OCI-LY7 (cell line): Measurements from ENCODE around the gene CDKL1. TPM values are rescaled to one million over a fixed set of nuclear protein-coding genes. Genes with fewer than 3 reads are reported as not detected.
A peak's percentile ranks its signal among the peaks of the same experiment; 100 is the strongest.

Experiments used
- BruUV-seq: library from RNA; stranded (reverse); fragments of 400-500 nt; replicated peaks from 2 replicates; lab custom pipeline; 2021; lab: Mats Ljungman, UMichigan
- CTCF ChIA-PET: fragments of 300-600 bp; sonication (Branson Sonifier 250); formaldehyde crosslinking; loops from one replicate; lab custom pipeline; 2022; ENCODE audit warnings: antibody characterized with exemption; ENCODE audit not compliant: unreplicated experiment; lab: Charles Lee
- POLR2A ChIA-PET: fragments of 300-600 bp; sonication (Branson Sonifier 250); formaldehyde crosslinking; loops from one replicate; lab custom pipeline; 2022; ENCODE audit warnings: antibody characterized with exemption; lab: Charles Lee
- DNase-seq: peaks from one replicate; pipeline ENCODE4 v3.0.0-alpha.2; 2015; ENCODE audit warnings: low spot score
- H2AFZ ChIP-seq: fragments of 200-600 bp; sonication (generic), shearing (Covaris generic); 2 replicates; pipeline ENCODE4 v1.6.1; 2014; ENCODE audit warnings: mild to moderate bottlenecking, antibody characterized with exemption, low read length, moderate library complexity
- H3K27ac ChIP-seq: fragments of 200-600 bp; sonication (generic); 2 replicates; pipeline ENCODE4 v1.5.1; 2014; ENCODE audit warnings: mixed run types, low read depth, mild to moderate bottlenecking, moderate library complexity, low read length, inconsistent platforms; ENCODE audit not compliant: poor library complexity, severe bottlenecking
- H3K36me3 ChIP-seq: fragments of 200-600 bp; sonication (generic); 2 replicates; pipeline ENCODE4 v1.6.1; 2014; ENCODE audit warnings: mild to moderate bottlenecking, antibody characterized with exemption, low read length, moderate library complexity, mixed read lengths; ENCODE audit not compliant: insufficient read depth
- H3K4me1 ChIP-seq: fragments of 200-600 bp; sonication (generic); 2 replicates; pipeline ENCODE4 v1.5.1; 2014; ENCODE audit warnings: mild to moderate bottlenecking, low read length; ENCODE audit not compliant: insufficient read depth, poor library complexity, severe bottlenecking
- H3K4me2 ChIP-seq: fragments of 200-600 bp; sonication (generic); 2 replicates; pipeline ENCODE4 v1.6.1; 2014; ENCODE audit warnings: mild to moderate bottlenecking, low read length
- H3K4me3 ChIP-seq: fragments of 200-600 bp; sonication (generic); 2 replicates; pipeline ENCODE4 v1.5.1; 2014; ENCODE audit warnings: mild to moderate bottlenecking, low read depth, low read length; ENCODE audit not compliant: poor library complexity, severe bottlenecking
- H3K79me2 ChIP-seq: fragments of 200-600 bp; sonication (generic); 2 replicates; pipeline ENCODE4 v1.6.1; 2016; ENCODE audit warnings: low read depth, mild to moderate bottlenecking, low read length, moderate library complexity, mixed read lengths; ENCODE audit not compliant: insufficient read depth
- H3K9me2 ChIP-seq: fragments of 200-600 bp; sonication (generic); 2 replicates; pipeline ENCODE4 v1.6.1; 2016; ENCODE audit warnings: mild to moderate bottlenecking, low read length, mixed read lengths; ENCODE audit not compliant: insufficient read depth
- H3K9me3 ChIP-seq: fragments of 200-600 bp; sonication (generic); 2 replicates; pipeline ENCODE4 v1.6.1; 2014; ENCODE audit warnings: mild to moderate bottlenecking, mixed run types, low read length, mixed read lengths
- H4K20me1 ChIP-seq: fragments of 200-600 bp; sonication (generic); 2 replicates; pipeline ENCODE4 v1.6.1; 2014; ENCODE audit warnings: mild to moderate bottlenecking, antibody characterized with exemption, low read length, moderate library complexity, mixed read lengths; ENCODE audit not compliant: insufficient read depth
- EZH2phosphoT487 ChIP-seq: fragments of 200-600 bp; sonication (generic); IDR thresholded peaks from 2 replicates; pipeline ENCODE4 v1.6.1; 2018; ENCODE audit warnings: low read depth, borderline replicate concordance, mild to moderate bottlenecking, mixed run types, antibody characterized with exemption, low read length, moderate library complexity, mixed read lengths
- intact Hi-C: fragments of 100-400 bp; cut with micrococcal nuclease; formaldehyde crosslinking; loops from one replicate; pipeline ENCODE4 v1.10.0; 2022; ENCODE audit not compliant: unreplicated experiment
- total RNA-seq, 2 experiments: library from RNA; depleted of rRNA in 1 of 2; stranded (reverse); fragments of >200 nt in 1 of 2; shearing (Covaris generic) in 1 of 2; gene quantifications; 2 replicates each; pipeline ENCODE4 v1.2.3, GENCODE V29; 2014 to 2022
- TF ChIP-seq, protein P1 (sequence below): fragments of 200-600 bp; sonication (generic); conservative IDR thresholded peaks from 2 replicates; pipeline ENCODE4 v1.5.1; 2014; ENCODE audit warnings: mild to moderate bottlenecking, antibody characterized with exemption, low read length, moderate library complexity, mixed read lengths

CDKL1 gene
- total RNA-seq, 2 experiments from 2014 or later = 0.09 to 0.36 TPM

DNA sequence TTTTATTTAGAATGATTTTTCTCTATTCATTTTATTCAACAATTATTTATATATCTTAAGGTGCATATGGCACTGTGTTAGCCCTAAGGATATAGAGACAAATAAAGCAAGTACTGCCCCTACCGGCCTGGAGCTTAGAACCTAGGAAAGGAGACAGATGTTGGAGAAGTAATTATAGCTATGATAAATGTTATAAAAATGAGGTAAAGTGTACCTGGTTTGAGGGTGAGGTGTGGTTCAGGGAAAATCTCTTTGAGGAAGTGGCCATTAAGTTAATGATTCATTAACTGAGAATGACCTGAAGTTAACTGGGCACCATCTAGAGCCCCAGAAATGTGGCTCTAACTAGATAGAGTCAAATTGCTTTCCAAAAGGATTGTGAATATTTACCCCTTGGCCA, 31.9 kb downstream of the CDKL1 start:
- Histone ChIP-seq H2AFZ (no peak overlapping the region), H3K79me2 (no peaks in the 10 kb centered on the region), H4K20me1 (no peaks in the 10 kb centered on the region), H3K9me3 (no peaks in the 10 kb centered on the region), H3K27ac (no peak overlapping the region), H3K9me2 (no peaks in the 10 kb centered on the region), H3K4me3 (no peak overlapping the region), H3K4me2 (no peak overlapping the region), H3K4me1 (peaks cover 12% of the 10 kb centered on the region), H3K36me3 (no peaks in the 10 kb centered on the region)
- intact Hi-C loops = loop anchor here (5.0 kb wide), 1 partner anchor 52 kb away; the partner anchor contains the start of genes DMAC2L and L2HGDH
- no peak for DNase-seq
- CTCF ChIA-PET = no interaction called here
- TF ChIP-seq EZH2phosphoT487 = no peak
- TF ChIP-seq, protein P1, sequence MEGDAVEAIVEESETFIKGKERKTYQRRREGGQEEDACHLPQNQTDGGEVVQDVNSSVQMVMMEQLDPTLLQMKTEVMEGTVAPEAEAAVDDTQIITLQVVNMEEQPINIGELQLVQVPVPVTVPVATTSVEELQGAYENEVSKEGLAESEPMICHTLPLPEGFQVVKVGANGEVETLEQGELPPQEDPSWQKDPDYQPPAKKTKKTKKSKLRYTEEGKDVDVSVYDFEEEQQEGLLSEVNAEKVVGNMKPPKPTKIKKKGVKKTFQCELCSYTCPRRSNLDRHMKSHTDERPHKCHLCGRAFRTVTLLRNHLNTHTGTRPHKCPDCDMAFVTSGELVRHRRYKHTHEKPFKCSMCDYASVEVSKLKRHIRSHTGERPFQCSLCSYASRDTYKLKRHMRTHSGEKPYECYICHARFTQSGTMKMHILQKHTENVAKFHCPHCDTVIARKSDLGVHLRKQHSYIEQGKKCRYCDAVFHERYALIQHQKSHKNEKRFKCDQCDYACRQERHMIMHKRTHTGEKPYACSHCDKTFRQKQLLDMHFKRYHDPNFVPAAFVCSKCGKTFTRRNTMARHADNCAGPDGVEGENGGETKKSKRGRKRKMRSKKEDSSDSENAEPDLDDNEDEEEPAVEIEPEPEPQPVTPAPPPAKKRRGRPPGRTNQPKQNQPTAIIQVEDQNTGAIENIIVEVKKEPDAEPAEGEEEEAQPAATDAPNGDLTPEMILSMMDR = 0 out of 2 replicates have a peak, but pooled peaks have one; percentile 37
- BruUV-seq = no TSS peak
- POLR2A ChIA-PET = interaction anchor here (1.0 to 1.4 kb wide), 2 partner anchors 17 to 26 kb away, joined by 3 read pairs; no protein-coding TSS in a partner anchor

DNA sequence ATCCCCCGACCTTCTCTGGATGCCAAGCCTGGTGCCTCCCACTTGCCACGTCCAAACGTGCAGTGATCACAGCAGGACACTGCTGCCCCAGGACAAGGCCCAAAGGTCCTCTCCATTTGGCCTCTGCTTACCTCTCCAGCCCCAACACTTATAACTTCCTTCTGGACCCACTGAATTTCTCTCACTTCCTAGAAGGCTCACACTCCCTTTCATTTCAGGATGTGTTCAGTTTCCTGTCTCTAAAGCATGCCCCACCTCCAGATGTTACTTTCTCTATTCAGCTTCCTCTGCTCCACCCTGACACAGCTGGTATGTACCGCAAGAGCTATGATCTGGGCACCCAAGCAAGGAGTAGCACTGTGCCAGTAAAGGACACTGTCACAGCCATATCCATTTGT, 33.0 kb downstream of the CDKL1 start:
- POLR2A ChIA-PET = interaction anchor here (1.0 to 1.2 kb wide), 2 partner anchors 27 to 165 kb away, joined by 3 read pairs; no protein-coding TSS in a partner anchor
- H4K20me1 ChIP-seq = no peaks in the 10 kb centered on the region
- no TSS peak for BruUV-seq

More for the DNA sequence above, 33.0 kb downstream of the CDKL1 start:
- peaks cover 12% of the 10 kb centered on the region for H3K4me1 ChIP-seq
- H3K36me3 ChIP-seq = no peaks in the 10 kb centered on the region
- H3K9me2 ChIP-seq = no peaks in the 10 kb centered on the region
- peak overlapping the region; percentile 73 for H3K4me2 ChIP-seq
- CTCF ChIA-PET = no interaction called here
- intact Hi-C loops = loop anchor here (1.0 to 5.0 kb wide), 2 partner anchors 11 to 51 kb away; partner anchors contain the start of genes DMAC2L and L2HGDH
- no peak overlapping the region for H3K27ac ChIP-seq
- H2AFZ ChIP-seq = no peak overlapping the region
- TF ChIP-seq, protein P1 = no peak
- no peak for TF ChIP-seq EZH2phosphoT487
- H3K79me2 ChIP-seq = no peaks in the 10 kb centered on the region
- no peaks in the 10 kb centered on the region for H3K9me3 ChIP-seq
- DNase-seq = peak; percentile 83
- peak overlapping the region; percentile 35 for H3K4me3 ChIP-seq
